Pancreas (tissue), 10 donors: ENCODE results near the gene PPFIBP2. TPM values are rescaled to one million over a fixed set of nuclear protein-coding genes. Genes with fewer than 3 reads are reported as not detected.

Source experiments
- ATAC-seq, 4 donors: fragments of 200-7000 bp; cut with Tn5 transposase; one replicate each; pipeline versions ENCODE4 v1.8.0 to v1.9.1; 2020; ENCODE audit warnings: mild to moderate bottlenecking in 4 of 4, moderate library complexity in 4 of 4
- DNase-seq, 6 donors: peaks; one replicate each; pipeline ENCODE4 v3.0.0-alpha.2; 2020
- FAIRE-seq: peaks from 2 replicates; lab custom pipeline; 2012; peaks lifted over from hg19 to GRCh38; lab: Jason Lieb, UNC
- H3K27ac ChIP-seq, 4 donors: fragments of 200-600 bp; sonication (generic); 1 replicate in 3 of 4; 2 replicates in 1 of 4; pipeline versions ENCODE4 v1.5.0 to v1.8.0; 2020
- H3K27me3 ChIP-seq, 4 donors: fragments of 200-600 bp; one replicate each; pipeline ENCODE4 v1.8.0; 2021
- H3K36me3 ChIP-seq, 3 donors: fragments of 200-600 bp; sonication (generic) in 1 of 3; one replicate each; pipeline versions ENCODE4 v1.5.0 to v1.8.0; 2020 to 2021
- H3K4me1 ChIP-seq, 3 donors: fragments of 200-600 bp; one replicate each; pipeline ENCODE4 v1.8.0; 2021
- H3K4me3 ChIP-seq, 4 donors: fragments of 200-600 bp; sonication (generic) in 2 of 4; one replicate each; pipeline versions ENCODE4 v1.5.0 to v1.8.0; 2020 to 2021
- H3K9me3 ChIP-seq, 4 donors: fragments of 200-600 bp; one replicate each; pipeline ENCODE4 v1.8.0; 2021
- CTCF ChIP-seq, 4 donors: fragments of 200-600 bp; sonication (generic) in 3 of 4; IDR thresholded peaks; one replicate each; pipeline versions ENCODE4 v1.5.0 to v1.8.0; 2021; ENCODE audit warnings: antibody characterized with exemption in 4 of 4
- WGBS, 2 donors: extraction: QIAGEN DNeasy Blood & Tissue Kit; methylation state at CpG; one replicate each; pipeline ENCODE4 v1.1.7; 2013; 5-methylcytosine and 5-hydroxymethylcytosine counted together
- intact Hi-C, 3 donors: fragments of 100-400 bp; cut with DNase I; formaldehyde crosslinking; loops; one replicate each; pipeline versions ENCODE4 v1.11.1 to v1.14.2; 2022
- polyA plus RNA-seq, 2 donors: library from polyadenylated mRNA; stranded (reverse); fragments of 200-250 nt; gene quantifications; one replicate each; pipeline ENCODE4 v1.2.3, GENCODE V29; 2013
- total RNA-seq, 6 donors: library from RNA; stranded (reverse); fragmentation: NEBNext Ultra II Directional in 4 of 6; extraction: Animal tissue kit (Norgen Biotek cat#: 25700) in 4 of 6; gene quantifications; one replicate each; pipeline versions ENCODE4 v1.2.1 to v1.2.4, GENCODE V29; 2021 to 2023
- donor health status: healthy with polysubstance abuse.
- donor health status: DM: no; HTN: no; CAD: no; lungs with moderate emphysema.
- donor health status: DM: no; HTN: no; CAD: no.
- donor health status: control.
- donor health status: control.
- donor health status: Bipolar disorder and iron deficiency.
- donor health status: DM: yes; HTN: yes; CAD: no.
- donor health status: DM: no; HTN: no; CAD: no.
- donor health status: DM: no; HTN: no; CAD: no.
- donor health status: DM: yes; HTN: yes; CAD: no.

Gene PPFIBP2
- total and polyA plus RNA-seq, 8 donors, result 8.0 to 24.7 (median 11.4) TPM

GRCh38 chr11:7585816-7586215 is 72.0 kb downstream of the PPFIBP2 start:
- no peak for ATAC-seq
- Histone ChIP-seq H3K27me3 (no peaks in the 10 kb centered on the region), H3K4me3 (no peak overlapping the region), H3K9me3 (no peaks in the 10 kb centered on the region), H3K4me1 (no peaks in the 10 kb centered on the region), H3K36me3 (no peaks in the 10 kb centered on the region), H3K27ac (no peak overlapping the region)
- no peak for TF ChIP-seq CTCF (IDR thresholded peaks at IDR 0.05)
- 94% methylated on average over 2 of the region's 2 CpGs for WGBS, 2 donors
- no peak for FAIRE-seq
- intact Hi-C loops, result no loop called here
- no peak for DNase-seq

- no peak for TF ChIP-seq CTCF (IDR thresholded peaks at IDR 0.05)
- FAIRE-seq (no peak), DNase-seq (no peak), ATAC-seq (no peak)
- 64 to 72% methylated on average over 2 of the region's 2 CpGs for WGBS, 2 donors
- Histone ChIP-seq H3K27ac (no peak overlapping the region), H3K9me3 (no peaks in the 10 kb centered on the region), H3K36me3 (no peaks in the 10 kb centered on the region), H3K4me3 (no peak overlapping the region), H3K4me1 (no peaks in the 10 kb centered on the region), H3K27me3 (no peaks in the 10 kb centered on the region)
- intact Hi-C loops, result no loop called here
These were observed 72.6 kb downstream of the PPFIBP2 start for GRCh38 chr11:7586376-7586775.

DNA sequence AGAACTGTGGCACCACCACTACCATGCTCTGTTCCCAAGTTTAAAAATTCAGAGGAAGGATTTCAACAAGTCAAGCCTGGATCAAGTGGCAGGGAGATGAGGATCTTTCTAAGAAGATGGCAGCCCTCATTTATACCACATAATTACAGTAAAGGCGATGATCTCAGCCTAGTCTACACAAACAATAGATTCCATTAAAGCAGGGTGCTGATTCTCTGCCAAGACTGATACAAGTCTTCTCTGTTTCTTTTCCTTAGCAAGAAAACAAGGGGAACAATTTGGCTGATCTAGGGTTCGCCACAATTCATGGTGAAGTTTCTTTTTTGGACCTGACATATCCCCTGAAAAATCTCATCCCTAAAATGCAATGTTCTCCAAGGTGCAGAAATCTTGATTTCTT is 73.9 kb downstream of the PPFIBP2 start:
- Histone ChIP-seq H3K36me3 (no peaks in the 10 kb centered on the region), H3K4me1 (no peaks in the 10 kb centered on the region), H3K27me3 (no peaks in the 10 kb centered on the region), H3K27ac (no peak overlapping the region), H3K9me3 (no peaks in the 10 kb centered on the region), H3K4me3 (no peak overlapping the region)
- no peak for DNase-seq
- no peak for ATAC-seq
- TF ChIP-seq CTCF (IDR thresholded peaks at IDR 0.05), result no peak
- intact Hi-C loops, result no loop called here
- no peak for FAIRE-seq
- WGBS, 2 donors, result 92 to 98% methylated on average over 2 of the region's 2 CpGs

GRCh38 chr11:7589861-7590260 is 76.1 kb downstream of the PPFIBP2 start:
- Histone ChIP-seq H3K9me3 (no peaks in the 10 kb centered on the region), H3K36me3 (no peaks in the 10 kb centered on the region), H3K27me3 (no peaks in the 10 kb centered on the region), H3K27ac (no peak overlapping the region), H3K4me1 (no peaks in the 10 kb centered on the region), H3K4me3 (no peak overlapping the region)
- DNase-seq (no peak), FAIRE-seq (no peak), ATAC-seq (no peak)
- no peak for TF ChIP-seq CTCF (IDR thresholded peaks at IDR 0.05)
- WGBS, 2 donors, result 85 to 87% methylated on average over 2 of the region's 2 CpGs
- intact Hi-C loops, result no loop called here

- Histone ChIP-seq H3K4me3 (no peak overlapping the region), H3K4me1 (no peaks in the 10 kb centered on the region), H3K36me3 (no peaks in the 10 kb centered on the region), H3K27ac (no peak overlapping the region), H3K9me3 (no peaks in the 10 kb centered on the region), H3K27me3 (no peaks in the 10 kb centered on the region)
- intact Hi-C loops, result no loop called here
- no peak for FAIRE-seq
- TF ChIP-seq CTCF (IDR thresholded peaks at IDR 0.05), result no peak
- 83 to 91% methylated on average over 2 of the region's 2 CpGs for whole genome bisulfite sequencing, 2 donors
- no peak for DNase-seq
- ATAC-seq, result no peak
These were observed 76.7 kb downstream of the PPFIBP2 start for GRCh38 chr11:7590529-7590928.
